HEK293 (cell line): ENCODE results near the gene CTPS2.

ENCODE experiments used
- CTCF ChIA-PET: fragments of 350-600 bp; formaldehyde crosslinking; extraction: SDS; loops from one replicate; lab custom pipeline; 2021; ENCODE audit warnings: antibody characterized with exemption; lab: Yijun Ruan, JAX
- POLR2A ChIA-PET: fragments of 300-600 bp; formaldehyde crosslinking; extraction: SDS; loops from one replicate; lab custom pipeline; 2020; ENCODE audit warnings: antibody characterized with exemption, inconsistent platforms; lab: Yijun Ruan, JAX
- H3K27ac ChIP-seq: fragments of 200-500 bp; sonication (Bioruptor generic); 2 replicates; pipeline ENCODE4 v1.5.1; 2014; ENCODE audit warnings: low read depth, low read length, control low read depth, inconsistent platforms; ENCODE audit errors: extremely low read depth
- H3K36me3 ChIP-seq, 2 experiments: fragments of 200-500 bp in 1 of 2; sonication (Bioruptor generic) in 1 of 2; 1 replicate in 1 of 2; 2 replicates in 1 of 2; pipeline ENCODE4 v1.5.1; 2014 to 2017; ENCODE audit warnings: inconsistent platforms in 2 of 2, low read length in 2 of 2; ENCODE audit not compliant: control insufficient read depth in 2 of 2, insufficient read depth in 1 of 2
- H3K4me1 ChIP-seq: fragments of 200-500 bp; sonication (Bioruptor generic); 2 replicates; pipeline ENCODE4 v1.5.1; 2014; ENCODE audit warnings: mild to moderate bottlenecking, low read length, inconsistent platforms; ENCODE audit not compliant: control insufficient read depth, insufficient read depth
- H3K4me3 ChIP-seq: 2 replicates; pipeline ENCODE4 v1.5.1; 2011; ENCODE audit warnings: low read depth, mild to moderate bottlenecking, control low read depth, low read length, moderate library complexity
- H3K9me3 ChIP-seq: fragments of 200-500 bp; sonication (Bioruptor generic); 2 replicates; pipeline ENCODE4 v1.5.1; 2014; ENCODE audit warnings: low read depth, low read length, inconsistent platforms; ENCODE audit not compliant: control insufficient read depth, insufficient read depth
- FEZF1 ChIP-seq: fragments of 450-650 bp; formaldehyde crosslinking; IDR thresholded peaks from 2 replicates; pipeline ENCODE4 v1.5.1; 2016; ENCODE audit warnings: missing biosample characterization, missing genetic modification characterization
- GLI2 ChIP-seq: fragments of 450-650 bp; formaldehyde crosslinking; IDR thresholded peaks from 2 replicates; pipeline ENCODE4; 2017; ENCODE audit warnings: missing biosample characterization, missing genetic modification characterization, low read depth, borderline replicate concordance
- SP2 ChIP-seq: fragments of 450-650 bp; formaldehyde crosslinking; IDR thresholded peaks from 2 replicates; pipeline ENCODE4 v1.5.1; 2016; ENCODE audit warnings: missing biosample characterization, missing genetic modification characterization
- ZBTB48 ChIP-seq: fragments of 450-650 bp; formaldehyde crosslinking; IDR thresholded peaks from 2 replicates; pipeline ENCODE4 v1.5.1; 2016; ENCODE audit warnings: missing biosample characterization, missing genetic modification characterization
- ZNF311 ChIP-seq: fragments of 450-650 bp; formaldehyde crosslinking; IDR thresholded peaks from 2 replicates; pipeline ENCODE4 v1.5.1; 2017; ENCODE audit warnings: missing biosample characterization, missing genetic modification characterization, borderline replicate concordance
- ZNF473 ChIP-seq: fragments of 450-650 bp; formaldehyde crosslinking; IDR thresholded peaks from 2 replicates; pipeline ENCODE4 v1.5.1; 2017; ENCODE audit warnings: missing biosample characterization, missing genetic modification characterization
- ZNF670 ChIP-seq: fragments of 450-650 bp; formaldehyde crosslinking; IDR thresholded peaks from 2 replicates; pipeline ENCODE4 v1.5.1; 2016; ENCODE audit warnings: missing biosample characterization, missing genetic modification characterization, low read depth
- ZSCAN16 ChIP-seq: fragments of 450-650 bp; formaldehyde crosslinking; IDR thresholded peaks from 2 replicates; pipeline ENCODE4 v1.5.1; 2016; ENCODE audit warnings: missing biosample characterization, missing genetic modification characterization
- TF ChIP-seq, protein P1 (sequence below): fragments of 450-650 bp; formaldehyde crosslinking; IDR thresholded peaks from 2 replicates; pipeline ENCODE4 v1.5.0; 2017; ENCODE audit warnings: missing biosample characterization, missing genetic modification characterization, borderline replicate concordance
- TF ChIP-seq, protein P2 (sequence below): fragments of 450-650 bp; formaldehyde crosslinking; IDR thresholded peaks from 2 replicates; pipeline ENCODE4 v1.5.1; 2016; ENCODE audit warnings: missing biosample characterization, missing genetic modification characterization
- TF ChIP-seq, protein P3 (sequence below): fragments of 450-650 bp; formaldehyde crosslinking; IDR thresholded peaks from 2 replicates; pipeline ENCODE4; 2016; ENCODE audit warnings: missing biosample characterization, missing genetic modification characterization
- TF ChIP-seq, protein P4 (sequence below): fragments of 450-650 bp; IDR thresholded peaks from 2 replicates; pipeline ENCODE4 v1.5.1; 2018; ENCODE audit warnings: missing biosample characterization, mild to moderate bottlenecking, missing genetic modification characterization

The CTPS2 gene

DNA sequence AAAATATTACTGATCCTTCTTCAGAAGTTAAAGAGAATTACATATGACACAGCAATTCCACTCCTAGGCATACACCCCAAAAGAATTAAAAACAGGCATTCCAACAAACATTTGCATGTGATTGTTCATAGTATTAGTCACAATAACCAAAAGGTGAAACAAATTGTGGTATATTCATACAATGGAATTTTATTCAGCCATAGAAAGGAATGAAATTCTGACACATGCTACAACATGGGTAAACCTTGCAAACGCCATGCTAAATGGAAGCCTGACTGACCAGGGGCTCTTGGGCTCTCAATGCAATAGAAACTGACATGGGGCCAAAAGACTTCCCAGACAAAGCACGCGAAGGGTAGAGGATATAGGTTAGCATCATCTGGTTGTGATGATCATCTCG, 124.6 kb downstream of the CTPS2 start:
- ChIA-PET POLR2A (no interaction called here), CTCF (no interaction called here)
- no peaks in the 10 kb centered on the region for H3K9me3 ChIP-seq
- H3K36me3 ChIP-seq, result peaks cover 0 to 9% of the 10 kb centered on the region in 2 experiments; a peak in 1 of 3 replicates
- H3K4me1 ChIP-seq, result no peaks in the 10 kb centered on the region
- H3K27ac ChIP-seq, result no peak overlapping the region
- no peak overlapping the region for H3K4me3 ChIP-seq
- no peak for TF ChIP-seq ZSCAN16 (tag by site-specific recombination)
- TF ChIP-seq ZNF311 (tag by site-specific recombination), result no peak
- TF ChIP-seq ZNF473 (tag by site-specific recombination), result no peak
- no peak for TF ChIP-seq GLI2 (tag by site-specific recombination)
- TF ChIP-seq, protein P1, sequence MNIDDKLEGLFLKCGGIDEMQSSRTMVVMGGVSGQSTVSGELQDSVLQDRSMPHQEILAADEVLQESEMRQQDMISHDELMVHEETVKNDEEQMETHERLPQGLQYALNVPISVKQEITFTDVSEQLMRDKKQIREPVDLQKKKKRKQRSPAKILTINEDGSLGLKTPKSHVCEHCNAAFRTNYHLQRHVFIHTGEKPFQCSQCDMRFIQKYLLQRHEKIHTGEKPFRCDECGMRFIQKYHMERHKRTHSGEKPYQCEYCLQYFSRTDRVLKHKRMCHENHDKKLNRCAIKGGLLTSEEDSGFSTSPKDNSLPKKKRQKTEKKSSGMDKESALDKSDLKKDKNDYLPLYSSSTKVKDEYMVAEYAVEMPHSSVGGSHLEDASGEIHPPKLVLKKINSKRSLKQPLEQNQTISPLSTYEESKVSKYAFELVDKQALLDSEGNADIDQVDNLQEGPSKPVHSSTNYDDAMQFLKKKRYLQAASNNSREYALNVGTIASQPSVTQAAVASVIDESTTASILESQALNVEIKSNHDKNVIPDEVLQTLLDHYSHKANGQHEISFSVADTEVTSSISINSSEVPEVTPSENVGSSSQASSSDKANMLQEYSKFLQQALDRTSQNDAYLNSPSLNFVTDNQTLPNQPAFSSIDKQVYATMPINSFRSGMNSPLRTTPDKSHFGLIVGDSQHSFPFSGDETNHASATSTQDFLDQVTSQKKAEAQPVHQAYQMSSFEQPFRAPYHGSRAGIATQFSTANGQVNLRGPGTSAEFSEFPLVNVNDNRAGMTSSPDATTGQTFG (tag by site-specific recombination), result no peak

GRCh38 chrX:16586377-16587112, 125.9 kb downstream of the CTPS2 start:
- H3K4me1 ChIP-seq, result no peaks in the 10 kb centered on the region
- H3K27ac ChIP-seq, result no peak overlapping the region
- H3K36me3 ChIP-seq, result peaks cover 0 to 9% of the 10 kb centered on the region in 2 experiments; a peak in 1 of 3 replicates
- no peaks in the 10 kb centered on the region for H3K9me3 ChIP-seq
- no peak overlapping the region for H3K4me3 ChIP-seq
- ChIA-PET POLR2A (no interaction called here), CTCF (interaction anchor here (0.7 kb wide), 2 partner anchors 65 to 1554 kb away, joined by 3 read pairs; no protein-coding TSS in a partner anchor)
- no peak for TF ChIP-seq ZBTB48 (tag by site-specific recombination)
- no peak for TF ChIP-seq ZNF311 (tag by site-specific recombination)
- TF ChIP-seq ZNF670 (tag by site-specific recombination), result no peak
- no peak for TF ChIP-seq SP2
- TF ChIP-seq, protein P2, sequence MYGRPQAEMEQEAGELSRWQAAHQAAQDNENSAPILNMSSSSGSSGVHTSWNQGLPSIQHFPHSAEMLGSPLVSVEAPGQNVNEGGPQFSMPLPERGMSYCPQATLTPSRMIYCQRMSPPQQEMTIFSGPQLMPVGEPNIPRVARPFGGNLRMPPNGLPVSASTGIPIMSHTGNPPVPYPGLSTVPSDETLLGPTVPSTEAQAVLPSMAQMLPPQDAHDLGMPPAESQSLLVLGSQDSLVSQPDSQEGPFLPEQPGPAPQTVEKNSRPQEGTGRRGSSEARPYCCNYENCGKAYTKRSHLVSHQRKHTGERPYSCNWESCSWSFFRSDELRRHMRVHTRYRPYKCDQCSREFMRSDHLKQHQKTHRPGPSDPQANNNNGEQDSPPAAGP, result no peak
- no peak for TF ChIP-seq FEZF1 (tag by site-specific recombination)
- TF ChIP-seq, protein P3, sequence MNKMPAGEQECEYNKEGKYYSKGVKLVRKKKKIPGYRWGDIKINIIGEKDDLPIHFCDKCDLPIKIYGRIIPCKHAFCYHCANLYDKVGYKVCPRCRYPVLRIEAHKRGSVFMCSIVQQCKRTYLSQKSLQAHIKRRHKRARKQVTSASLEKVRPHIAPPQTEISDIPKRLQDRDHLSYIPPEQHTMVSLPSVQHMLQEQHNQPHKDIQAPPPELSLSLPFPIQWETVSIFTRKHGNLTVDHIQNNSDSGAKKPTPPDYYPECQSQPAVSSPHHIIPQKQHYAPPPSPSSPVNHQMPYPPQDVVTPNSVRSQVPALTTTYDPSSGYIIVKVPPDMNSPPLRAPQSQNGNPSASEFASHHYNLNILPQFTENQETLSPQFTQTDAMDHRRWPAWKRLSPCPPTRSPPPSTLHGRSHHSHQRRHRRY, result no peak
- TF ChIP-seq, protein P4, sequence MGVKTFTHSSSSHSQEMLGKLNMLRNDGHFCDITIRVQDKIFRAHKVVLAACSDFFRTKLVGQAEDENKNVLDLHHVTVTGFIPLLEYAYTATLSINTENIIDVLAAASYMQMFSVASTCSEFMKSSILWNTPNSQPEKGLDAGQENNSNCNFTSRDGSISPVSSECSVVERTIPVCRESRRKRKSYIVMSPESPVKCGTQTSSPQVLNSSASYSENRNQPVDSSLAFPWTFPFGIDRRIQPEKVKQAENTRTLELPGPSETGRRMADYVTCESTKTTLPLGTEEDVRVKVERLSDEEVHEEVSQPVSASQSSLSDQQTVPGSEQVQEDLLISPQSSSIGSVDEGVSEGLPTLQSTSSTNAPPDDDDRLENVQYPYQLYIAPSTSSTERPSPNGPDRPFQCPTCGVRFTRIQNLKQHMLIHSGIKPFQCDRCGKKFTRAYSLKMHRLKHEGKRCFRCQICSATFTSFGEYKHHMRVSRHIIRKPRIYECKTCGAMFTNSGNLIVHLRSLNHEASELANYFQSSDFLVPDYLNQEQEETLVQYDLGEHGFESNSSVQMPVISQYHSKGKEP (tag by site-specific recombination), result no peak
